H1 (cell line): ENCODE measurements around the gene PAXIP1. TPM values are rescaled to one million over a fixed set of nuclear protein-coding genes. Genes with fewer than 3 reads are reported as not detected.

ENCODE experiments used
- CTCF ChIA-PET: fragments of 300-600 bp; sonication (Branson Sonifier 250); formaldehyde crosslinking; loops from one replicate; lab custom pipeline; 2021; ENCODE audit not compliant: partially characterized antibody; lab: Charles Lee
- POLR2A ChIA-PET: fragments of 300-600 bp; sonication (Branson Sonifier 250); formaldehyde crosslinking; loops from one replicate; lab custom pipeline; 2021; ENCODE audit warnings: inconsistent platforms; ENCODE audit not compliant: partially characterized antibody; lab: Charles Lee
- DNase-seq, 2 experiments: peaks; one replicate each; pipeline versions ENCODE4 v3.0.0 to v3.0.0-alpha.2; 2010 to 2022; ENCODE audit warnings: low spot score in 2 of 2, low read depth in 1 of 2, mixed read lengths in 1 of 2
- FAIRE-seq: peaks from 2 replicates; lab custom pipeline; 2011; peaks lifted over from hg19 to GRCh38; lab: Jason Lieb, UNC
- H2AFZ ChIP-seq: 2 replicates; pipeline ENCODE4 v1.8.1; 2012; ENCODE audit warnings: low read length, inconsistent platforms
- H2AK5ac ChIP-seq: 2 replicates; pipeline ENCODE4 v1.6.1; 2013; ENCODE audit warnings: low read depth, low read length
- H2BK120ac ChIP-seq: replicated peaks from 2 replicates; pipeline ENCODE3; 2013; ENCODE audit warnings: low read depth, low read length, inconsistent platforms
- H2BK12ac ChIP-seq: 2 replicates; pipeline ENCODE4 v1.6.1; 2013; ENCODE audit warnings: low read depth, low read length
- H2BK15ac ChIP-seq: 2 replicates; pipeline ENCODE4 v1.6.1; 2013; ENCODE audit warnings: low read length
- H2BK20ac ChIP-seq: 2 replicates; pipeline ENCODE4 v1.6.1; 2013; ENCODE audit warnings: low read length
- H2BK5ac ChIP-seq: 2 replicates; pipeline ENCODE4 v1.6.1; 2013; ENCODE audit warnings: low read depth, low read length
- H3K14ac ChIP-seq: 2 replicates; pipeline ENCODE4 v1.6.1; 2013; ENCODE audit warnings: inconsistent platforms; ENCODE audit not compliant: insufficient read length
- H3K18ac ChIP-seq: 2 replicates; pipeline ENCODE4 v1.6.1; 2013; ENCODE audit warnings: low read length; ENCODE audit errors: extremely low read depth
- H3K23ac ChIP-seq: 2 replicates; pipeline ENCODE4 v1.6.1; 2013; ENCODE audit warnings: inconsistent platforms; ENCODE audit not compliant: insufficient read length
- H3K23me2 ChIP-seq: 2 replicates; pipeline ENCODE4 v1.6.1; 2013; ENCODE audit warnings: low read depth, low read length
- H3K27ac ChIP-seq: 2 replicates; pipeline ENCODE4 v1.6.1; 2011; ENCODE audit warnings: low read depth, low read length, inconsistent platforms
- H3K27me3 ChIP-seq, 4 experiments: replicated peaks in 1 of 4; 1 replicate in 1 of 4; 2 replicates in 3 of 4; pipeline versions ENCODE4 v1.6.1 to v1.8.1; 2011 to 2013; ENCODE audit warnings: low read length in 3 of 4, mild to moderate bottlenecking in 3 of 4, inconsistent platforms in 2 of 4, mixed read lengths in 2 of 4, moderate library complexity in 1 of 4; ENCODE audit not compliant: control insufficient read depth in 3 of 4, insufficient read depth in 3 of 4; ENCODE audit errors: extremely low read depth in 1 of 4
- H3K36me3 ChIP-seq, 4 experiments: 2 replicates each; pipeline versions ENCODE4 v1.6.1 to v1.8.1; 2011 to 2013; ENCODE audit warnings: mild to moderate bottlenecking in 4 of 4, low read length in 3 of 4, moderate library complexity in 2 of 4, control low read depth in 1 of 4, inconsistent platforms in 1 of 4; ENCODE audit not compliant: insufficient read depth in 4 of 4, control insufficient read depth in 2 of 4
- H3K4ac ChIP-seq: replicated peaks from 2 replicates; pipeline ENCODE3; 2013; ENCODE audit warnings: low read length, low read depth, mixed read lengths, inconsistent platforms; ENCODE audit not compliant: insufficient read length
- H3K4me1 ChIP-seq, 4 experiments: replicated peaks in 1 of 4; 1 replicate in 1 of 4; 2 replicates in 3 of 4; pipeline versions ENCODE4 v1.6.1 to v1.8.1; 2011 to 2013; ENCODE audit warnings: low read length in 3 of 4, inconsistent platforms in 2 of 4, mixed read lengths in 1 of 4; ENCODE audit not compliant: insufficient read depth in 4 of 4, control insufficient read depth in 3 of 4
- H3K4me2 ChIP-seq, 2 experiments: 2 replicates each; pipeline versions ENCODE4 v1.6.1 to v1.8.1; 2011 to 2013; ENCODE audit warnings: low read depth in 2 of 2, low read length in 2 of 2, control low read depth in 1 of 2, inconsistent platforms in 1 of 2, mild to moderate bottlenecking in 1 of 2; ENCODE audit not compliant: insufficient read depth in 1 of 2
- H3K4me3 ChIP-seq, 4 experiments: fragments of 200-600, 300-600 bp in 1 of 4; sonication (generic), shearing (Covaris generic), sonication (Bioruptor Twin) in 1 of 4; 2 replicates each; pipeline versions ENCODE4 v1.5.1 to v1.8.1; 2011 to 2016; ENCODE audit warnings: low read length in 4 of 4, low read depth in 3 of 4, control low read depth in 2 of 4, inconsistent platforms in 2 of 4, mild to moderate bottlenecking in 2 of 4, mixed read lengths in 1 of 4, moderate library complexity in 1 of 4; ENCODE audit not compliant: insufficient read depth in 2 of 4; ENCODE audit errors: extremely low read depth in 1 of 4
- H3K56ac ChIP-seq: replicated peaks from 2 replicates; pipeline ENCODE3; 2013; ENCODE audit warnings: low read depth, mild to moderate bottlenecking, mixed read lengths, low read length, inconsistent platforms; ENCODE audit not compliant: insufficient read length
- H3K79me1 ChIP-seq: 2 replicates; pipeline ENCODE4 v1.6.1; 2013; ENCODE audit warnings: low read depth, low read length, control low read depth
- H3K79me2 ChIP-seq, 2 experiments: 2 replicates each; pipeline versions ENCODE4 v1.6.1 to v1.8.1; 2012 to 2013; ENCODE audit warnings: low read length in 2 of 2, mild to moderate bottlenecking in 2 of 2, inconsistent platforms in 1 of 2; ENCODE audit not compliant: insufficient read depth in 2 of 2, control insufficient read depth in 1 of 2
- H3K9ac ChIP-seq, 4 experiments: replicated peaks in 1 of 4; 1 replicate in 1 of 4; 2 replicates in 3 of 4; pipeline versions ENCODE4 v1.6.1 to v1.8.1; 2011 to 2013; ENCODE audit warnings: low read depth in 3 of 4, low read length in 3 of 4, control low read depth in 2 of 4, mild to moderate bottlenecking in 2 of 4, moderate library complexity in 2 of 4, inconsistent platforms in 1 of 4; ENCODE audit errors: extremely low read depth in 1 of 4
- H3K9me3 ChIP-seq, 2 experiments: 2 replicates each; pipeline versions ENCODE4 v1.6.1 to v1.8.1; 2012 to 2013; ENCODE audit warnings: mild to moderate bottlenecking in 2 of 2, moderate library complexity in 2 of 2, control low read depth in 1 of 2, inconsistent platforms in 1 of 2, low read depth in 1 of 2, low read length in 1 of 2, mixed read lengths in 1 of 2; ENCODE audit not compliant: insufficient read depth in 2 of 2
- H4K20me1 ChIP-seq, 2 experiments: replicated peaks in 1 of 2; 2 replicates each; pipeline versions ENCODE3 to v1.8.1; 2011 to 2013; ENCODE audit warnings: inconsistent platforms in 2 of 2, low read length in 2 of 2, mild to moderate bottlenecking in 1 of 2; ENCODE audit not compliant: insufficient read depth in 2 of 2, control insufficient read depth in 1 of 2
- H4K5ac ChIP-seq: 2 replicates; pipeline ENCODE4 v1.6.1; 2013; ENCODE audit warnings: low read length, low read depth, mixed read lengths, inconsistent platforms; ENCODE audit not compliant: insufficient read length
- H4K8ac ChIP-seq: 2 replicates; pipeline ENCODE4 v1.8.0; 2013; ENCODE audit warnings: mild to moderate bottlenecking, moderate library complexity, low read length, inconsistent platforms; ENCODE audit not compliant: insufficient read depth; ENCODE audit errors: extremely low read depth
- H4K91ac ChIP-seq: replicated peaks from 2 replicates; pipeline ENCODE3; 2013; ENCODE audit warnings: low read length, mixed read lengths, inconsistent platforms; ENCODE audit not compliant: insufficient read length
- MAX ChIP-seq: IDR thresholded peaks from 2 replicates; pipeline ENCODE4 v1.6.1; 2012; ENCODE audit warnings: inconsistent platforms
- POLR2AphosphoS5 ChIP-seq: IDR thresholded peaks from 2 replicates; pipeline ENCODE4 v1.6.1; 2011; ENCODE audit warnings: low read depth, low read length
- TBP ChIP-seq: IDR thresholded peaks from 2 replicates; pipeline ENCODE4 v1.6.1; 2011; ENCODE audit warnings: low read depth, low read length, improper control_type of control experiment
- WGBS, 2 experiments: shearing (Covaris generic) in 1 of 2; methylation state at CpG; one replicate each; pipeline versions ENCODE4 v1.1.6 to v1.1.7; 2013 to 2015; ENCODE audit warnings: low lambda C conversion rate in 2 of 2, mixed read lengths in 2 of 2, inconsistent platforms in 1 of 2, low coverage in 1 of 2, missing lambda C conversion rate in 1 of 2; ENCODE audit not compliant: insufficient replicate concordance in 2 of 2, insufficient coverage in 1 of 2, insufficient read length in 1 of 2; ENCODE audit errors: extremely low coverage in 1 of 2, missing lambda C conversion rate in 1 of 2; 5-methylcytosine and 5-hydroxymethylcytosine counted together
- polyA plus RNA-seq, 7 experiments: library from polyadenylated mRNA; depleted of rRNA in 3 of 7; stranded (reverse) in 5 of 7; unstranded in 2 of 7; fragments of >200 nt in 5 of 7; fragments of 200-250 nt in 2 of 7; gene quantifications; 1 replicate in 5 of 7; 2 replicates in 1 of 7; 4 replicates in 1 of 7; pipeline versions ENCODE4 v1.2.1 to v1.2.3, GENCODE V29; 2011 to 2013; ENCODE audit warnings: missing spikeins in 2 of 7, mixed read lengths in 2 of 7
- total RNA-seq: library from RNA; stranded (reverse); fragmentation: NEBNext Ultra II Directional; extraction: Animal tissue kit (Norgen Biotek cat#: 25700); gene quantifications from 2 replicates; pipeline ENCODE4 v1.2.1, GENCODE V29; 2021

PAXIP1 gene
- total and polyA plus RNA-seq, 2 of the 8 experiments (the other 6 are each of a cell fraction or from before 2014, with no cell fraction given), result 32.4 to 32.8 TPM

GRCh38 chr7:154984601-154985188, 18.2 kb downstream of the PAXIP1 start:
- peaks cover 0 to 10% of the 10 kb centered on the region in 2 experiments; a peak in 1 of 4 replicates for H3K79me2 ChIP-seq
- CTCF ChIA-PET, result interaction anchor here (0.7 to 2.7 kb wide), 3 partner anchors 22 to 138 kb away, joined by 3 to 16 read pairs (median 3); no protein-coding TSS in a partner anchor

More at GRCh38 chr7:154984601-154985188, 18.2 kb downstream of the PAXIP1 start:
- Histone ChIP-seq H3K27ac (no peak overlapping the region), H4K91ac (no peak overlapping the region), H4K8ac (no peak overlapping the region), H3K14ac (no peak overlapping the region), H3K56ac (no peak overlapping the region), H2AFZ (no peak overlapping the region), H3K4me1 (no peaks in the 10 kb centered on the region), H2BK20ac (no peak overlapping the region), H3K79me1 (peaks cover 2% of the 10 kb centered on the region; the same call in 1 of the 2 replicates), H3K27me3 (no peaks in the 10 kb centered on the region), H3K18ac (no peak overlapping the region), H3K23me2 (no peaks in the 10 kb centered on the region), H2AK5ac (no peak overlapping the region), H3K4me2 (no peak overlapping the region), H3K4ac (no peak overlapping the region), H2BK5ac (no peak overlapping the region), H3K36me3 (peaks cover 0 to 24% (median 6%) of the 10 kb centered on the region in 4 experiments; a peak in 3 of 8 replicates), H2BK12ac (no peak overlapping the region), H4K5ac (no peak overlapping the region), H2BK15ac (no peak overlapping the region), H3K23ac (no peak overlapping the region), H4K20me1 (peaks cover 7 to 11% of the 10 kb centered on the region in 2 experiments), H3K9me3 (no peaks in the 10 kb centered on the region), H2BK120ac (no peak overlapping the region), H3K9ac (no peak overlapping the region), H3K4me3 (no peak overlapping the region)
- TF ChIP-seq TBP (no peak), POLR2AphosphoS5 (no peak), MAX (no peak)
- POLR2A ChIA-PET, result interaction anchor here (0.7 kb wide), 1 partner anchor 15 kb away, joined by 3 read pairs; no protein-coding TSS in a partner anchor
- DNase-seq, result no peak
- FAIRE-seq, result no peak
- WGBS, 2 experiments, result 90% methylated on average over 6 of the region's 6 CpGs; no CpG with 5 or more reads in 1 of the 2 experiments
